Astrocyte (in vitro differentiated cells and primary cell): ENCODE data around the gene SHROOM2. TPM values are rescaled to one million over a fixed set of nuclear protein-coding genes. Genes with fewer than 3 reads are reported as not detected.
"Not testable (repeated sequence)": the region's sequence is repeated elsewhere in the genome, so short reads cannot be mapped to it uniquely, and the experiment has no call there.

Experiments used
- DNase-seq: peaks from one replicate; pipeline ENCODE4 v3.0.0-alpha.2; 2010; ENCODE audit warnings: low read depth
- FAIRE-seq: peaks from 2 replicates; lab custom pipeline; 2011; peaks lifted over from hg19 to GRCh38; lab: Jason Lieb, UNC
- H2AFZ ChIP-seq: 2 replicates; pipeline ENCODE4 v1.6.0; 2012; ENCODE audit warnings: low read depth, low read length, inconsistent platforms
- H3K27ac ChIP-seq: 2 replicates; pipeline ENCODE4 v1.5.1; 2011; ENCODE audit warnings: low read depth, low read length, inconsistent platforms
- H3K27me3 ChIP-seq: 2 replicates; pipeline ENCODE4 v1.6.0; 2011; ENCODE audit warnings: low read length, inconsistent platforms; ENCODE audit not compliant: insufficient read depth
- H3K36me3 ChIP-seq: 2 replicates; pipeline ENCODE4 v1.5.1; 2011; ENCODE audit warnings: low read length, inconsistent platforms; ENCODE audit not compliant: insufficient read depth
- H3K4me1 ChIP-seq: 2 replicates; pipeline ENCODE4 v1.5.1; 2011; ENCODE audit warnings: low read length, inconsistent platforms; ENCODE audit not compliant: insufficient read depth
- H3K4me2 ChIP-seq: 2 replicates; pipeline ENCODE4 v1.6.0; 2012; ENCODE audit warnings: low read length, inconsistent platforms
- H3K4me3 ChIP-seq: 2 replicates; pipeline ENCODE4 v1.5.1; 2011; ENCODE audit warnings: low read depth, mild to moderate bottlenecking, low read length, inconsistent platforms; ENCODE audit not compliant: insufficient read depth
- H3K79me2 ChIP-seq: 2 replicates; pipeline ENCODE4 v1.6.0; 2012; ENCODE audit warnings: mild to moderate bottlenecking, low read length, inconsistent platforms; ENCODE audit not compliant: insufficient read depth
- H3K9ac ChIP-seq: 2 replicates; pipeline ENCODE4 v1.6.0; 2012; ENCODE audit warnings: mild to moderate bottlenecking, low read length, inconsistent platforms
- H3K9me3 ChIP-seq: 2 replicates; pipeline ENCODE4 v1.5.1; 2012; ENCODE audit warnings: low read depth, mild to moderate bottlenecking, low read length, inconsistent platforms; ENCODE audit not compliant: insufficient read depth
- H4K20me1 ChIP-seq: 2 replicates; pipeline ENCODE4 v1.6.0; 2012; ENCODE audit warnings: low read length, inconsistent platforms; ENCODE audit not compliant: insufficient read depth
- H3K27ac Mint-ChIP-seq: one replicate; pipeline ENCODE4 v1.8.0; 2021; ENCODE audit warnings: mild to moderate bottlenecking, mixed read lengths; ENCODE audit not compliant: unreplicated experiment
- H3K27me3 Mint-ChIP-seq: one replicate; pipeline ENCODE4 v1.8.0; 2021; ENCODE audit warnings: low read depth, mixed read lengths; ENCODE audit not compliant: unreplicated experiment
- H3K36me3 Mint-ChIP-seq: one replicate; pipeline ENCODE4 v1.8.0; 2021; ENCODE audit warnings: low read depth, mixed read lengths; ENCODE audit not compliant: unreplicated experiment
- H3K4me1 Mint-ChIP-seq: one replicate; pipeline ENCODE4 v1.8.0; 2021; ENCODE audit warnings: low read depth, mixed read lengths; ENCODE audit not compliant: unreplicated experiment
- H3K4me3 Mint-ChIP-seq: one replicate; pipeline ENCODE4 v1.8.0; 2021; ENCODE audit warnings: mild to moderate bottlenecking, moderate library complexity, mixed read lengths; ENCODE audit not compliant: unreplicated experiment
- H3K9me3 Mint-ChIP-seq: one replicate; pipeline ENCODE4 v1.8.0; 2021; ENCODE audit warnings: mild to moderate bottlenecking, mixed read lengths; ENCODE audit not compliant: unreplicated experiment
- EZH2 ChIP-seq: IDR thresholded peaks from 2 replicates; pipeline ENCODE4 v1.6.1; 2012; ENCODE audit warnings: mild to moderate bottlenecking, low read length, inconsistent platforms; ENCODE audit not compliant: insufficient read depth
- total RNA-seq: library from RNA; stranded (reverse); gene quantifications from 2 replicates; pipeline ENCODE4 v1.2.1, GENCODE V29; 2021
- TF ChIP-seq, protein P1 (sequence below): IDR thresholded peaks from 2 replicates; pipeline ENCODE4 v1.5.1; 2011; ENCODE audit warnings: low read depth, mild to moderate bottlenecking, inconsistent platforms, low read length, moderate library complexity; ENCODE audit not compliant: insufficient read depth

SHROOM2 gene
- total RNA-seq, 1 donor from 2014 or later = 15.9 TPM

DNA sequence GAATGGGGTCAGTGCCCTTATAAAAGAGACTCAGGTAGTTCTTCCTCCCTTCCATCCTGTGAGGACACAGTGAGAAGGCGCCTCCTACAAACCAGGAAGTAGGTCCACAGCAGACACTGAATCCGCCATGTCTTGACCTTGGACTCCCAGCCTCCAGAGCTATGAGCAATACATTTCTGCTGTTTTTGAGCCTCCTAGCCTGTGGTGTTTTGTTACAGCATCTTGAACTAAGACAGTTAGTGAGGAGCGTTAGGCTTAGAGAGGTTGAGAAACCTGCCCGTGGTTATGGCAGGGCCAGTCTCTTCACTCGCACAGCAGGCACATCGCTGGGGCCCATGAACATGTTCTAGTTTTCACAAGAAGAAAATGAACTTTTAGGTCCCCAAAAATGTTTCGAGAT is 19.7 kb downstream of the SHROOM2 start:
- H3K27ac Mint-ChIP-seq = no peak overlapping the region
- H3K9me3 ChIP-seq = no peaks in the 10 kb centered on the region
- H3K4me3 Mint-ChIP-seq = no peak overlapping the region
- H3K27ac ChIP-seq = no peak overlapping the region
- no peaks in the 10 kb centered on the region for H3K79me2 ChIP-seq
- no peaks in the 10 kb centered on the region for H3K27me3 ChIP-seq
- H2AFZ ChIP-seq = no peak overlapping the region
- H3K4me3 ChIP-seq = no peak overlapping the region
- no peaks in the 10 kb centered on the region for H3K4me1 ChIP-seq
- no peak overlapping the region for H3K9ac ChIP-seq
- H3K9me3 Mint-ChIP-seq = no peaks in the 10 kb centered on the region
- no peaks in the 10 kb centered on the region for H3K27me3 Mint-ChIP-seq
- H3K36me3 ChIP-seq = no peaks in the 10 kb centered on the region
- no peak for DNase-seq
- H3K36me3 Mint-ChIP-seq = no peaks in the 10 kb centered on the region
- FAIRE-seq = no peak
- TF ChIP-seq EZH2 = no peak
- TF ChIP-seq, protein P1, sequence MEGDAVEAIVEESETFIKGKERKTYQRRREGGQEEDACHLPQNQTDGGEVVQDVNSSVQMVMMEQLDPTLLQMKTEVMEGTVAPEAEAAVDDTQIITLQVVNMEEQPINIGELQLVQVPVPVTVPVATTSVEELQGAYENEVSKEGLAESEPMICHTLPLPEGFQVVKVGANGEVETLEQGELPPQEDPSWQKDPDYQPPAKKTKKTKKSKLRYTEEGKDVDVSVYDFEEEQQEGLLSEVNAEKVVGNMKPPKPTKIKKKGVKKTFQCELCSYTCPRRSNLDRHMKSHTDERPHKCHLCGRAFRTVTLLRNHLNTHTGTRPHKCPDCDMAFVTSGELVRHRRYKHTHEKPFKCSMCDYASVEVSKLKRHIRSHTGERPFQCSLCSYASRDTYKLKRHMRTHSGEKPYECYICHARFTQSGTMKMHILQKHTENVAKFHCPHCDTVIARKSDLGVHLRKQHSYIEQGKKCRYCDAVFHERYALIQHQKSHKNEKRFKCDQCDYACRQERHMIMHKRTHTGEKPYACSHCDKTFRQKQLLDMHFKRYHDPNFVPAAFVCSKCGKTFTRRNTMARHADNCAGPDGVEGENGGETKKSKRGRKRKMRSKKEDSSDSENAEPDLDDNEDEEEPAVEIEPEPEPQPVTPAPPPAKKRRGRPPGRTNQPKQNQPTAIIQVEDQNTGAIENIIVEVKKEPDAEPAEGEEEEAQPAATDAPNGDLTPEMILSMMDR = no peak
- no peaks in the 10 kb centered on the region for H3K4me1 Mint-ChIP-seq
- no peaks in the 10 kb centered on the region for H4K20me1 ChIP-seq
- H3K4me2 ChIP-seq = no peak overlapping the region

DNA sequence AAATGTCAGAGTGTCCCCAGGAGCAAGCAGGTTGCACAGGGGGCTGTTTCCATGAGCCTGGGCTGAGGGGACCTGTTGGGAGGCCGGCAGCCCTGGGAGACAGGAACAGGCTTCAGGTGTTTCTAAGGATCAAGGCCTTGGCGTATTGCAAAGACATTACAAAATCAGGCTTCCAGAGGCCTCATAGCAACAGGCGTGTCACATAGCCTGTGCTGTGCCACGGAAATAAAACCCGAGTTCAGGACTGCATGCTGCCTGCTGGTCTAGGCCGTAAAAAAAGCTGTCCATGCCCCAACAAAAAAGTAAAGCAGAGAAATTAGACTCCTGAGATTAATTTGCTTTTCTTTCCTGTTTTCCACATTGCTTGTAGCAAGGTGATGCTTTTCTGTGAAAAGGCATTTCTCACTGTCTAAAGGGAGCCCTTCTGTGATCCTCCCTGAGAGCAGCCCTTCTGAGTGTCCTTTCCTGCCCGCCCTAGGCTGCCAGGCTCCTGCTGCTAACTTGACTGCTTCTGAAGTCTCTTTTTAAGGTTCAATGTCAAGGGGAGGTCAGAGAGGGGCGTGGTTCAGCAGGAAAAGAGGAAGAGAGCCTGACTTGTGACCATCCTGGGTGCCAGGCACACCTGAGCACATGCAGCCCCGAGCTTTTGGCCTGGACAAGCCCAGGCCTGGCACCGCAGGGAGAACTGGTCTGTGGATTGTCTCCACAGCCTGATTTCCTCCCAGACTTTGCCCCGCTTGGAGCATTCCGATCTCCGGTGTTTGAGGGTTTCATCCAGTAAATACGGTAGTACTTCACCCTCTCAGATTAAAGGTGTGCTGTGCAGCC is 21.3 kb downstream of the SHROOM2 start:
- no peaks in the 10 kb centered on the region for H3K36me3 Mint-ChIP-seq
- Histone ChIP-seq H3K4me3 (no peak overlapping the region), H3K9me3 (no peaks in the 10 kb centered on the region), H3K9ac (no peak overlapping the region), H4K20me1 (no peaks in the 10 kb centered on the region), H3K27ac (no peak overlapping the region), H3K4me1 (no peaks in the 10 kb centered on the region), H3K27me3 (no peaks in the 10 kb centered on the region), H2AFZ (no peak overlapping the region), H3K79me2 (no peaks in the 10 kb centered on the region), H3K36me3 (no peaks in the 10 kb centered on the region), H3K4me2 (no peak overlapping the region)
- TF ChIP-seq, protein P1 = no peak
- TF ChIP-seq EZH2 = no peak
- H3K4me1 Mint-ChIP-seq = no peaks in the 10 kb centered on the region
- no peak overlapping the region for H3K27ac Mint-ChIP-seq
- peaks cover 2% of the 10 kb centered on the region for H3K27me3 Mint-ChIP-seq
- DNase-seq (no peak), FAIRE-seq (no peak)
- H3K4me3 Mint-ChIP-seq = no peak overlapping the region
- H3K9me3 Mint-ChIP-seq = no peaks in the 10 kb centered on the region

DNA sequence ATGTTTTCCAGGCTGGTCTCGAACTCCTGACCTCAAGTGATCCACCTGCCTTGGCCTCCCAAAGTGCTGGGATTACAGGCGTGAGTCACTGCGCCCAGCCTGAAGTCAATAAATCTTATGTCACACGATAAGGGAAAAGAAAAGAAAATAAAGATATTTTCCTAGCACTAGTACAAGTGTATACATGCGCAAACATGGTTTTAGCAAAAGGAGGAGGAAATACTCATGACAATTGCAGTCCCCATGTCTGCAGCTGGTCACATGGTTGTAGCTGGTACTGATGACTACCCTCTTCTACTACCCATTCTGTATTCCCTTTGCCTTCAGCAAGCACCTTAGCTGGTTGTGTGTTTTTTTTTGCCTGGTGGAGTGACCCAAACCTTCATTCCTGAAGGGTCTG is 23.6 kb downstream of the SHROOM2 start:
- H3K4me1 Mint-ChIP-seq, H3K27ac Mint-ChIP-seq, H3K36me3 ChIP-seq, H4K20me1 ChIP-seq, H3K4me2 ChIP-seq, H2AFZ ChIP-seq, H3K27ac ChIP-seq, DNase-seq, H3K4me3 Mint-ChIP-seq, H3K9me3 ChIP-seq, H3K27me3 Mint-ChIP-seq, H3K4me3 ChIP-seq, H3K36me3 Mint-ChIP-seq, H3K9me3 Mint-ChIP-seq, FAIRE-seq, H3K79me2 ChIP-seq, H3K9ac ChIP-seq, H3K27me3 ChIP-seq, H3K4me1 ChIP-seq: not testable (repeated sequence)

DNA sequence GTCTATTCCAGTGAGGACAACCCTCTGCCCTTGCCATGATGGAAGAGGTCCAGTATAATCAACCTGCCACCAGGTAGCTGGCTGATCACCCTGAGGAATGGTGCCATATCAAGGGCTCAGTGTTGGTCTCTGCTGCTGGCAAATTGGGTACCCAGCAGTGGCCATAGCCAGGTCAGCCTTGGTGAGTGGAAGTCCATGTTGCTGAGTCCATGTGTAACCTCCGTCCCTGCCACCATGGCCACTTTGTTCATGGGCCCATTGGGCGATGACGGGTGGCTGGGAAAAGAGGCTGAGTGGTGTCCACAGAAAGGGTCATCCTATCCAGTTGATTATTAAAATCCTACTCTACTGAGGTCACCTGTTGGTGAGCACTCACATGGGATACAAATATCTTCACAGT is 24.9 kb downstream of the SHROOM2 start:
- not testable (repeated sequence) for H3K9me3 Mint-ChIP-seq, H3K27ac ChIP-seq, H3K9ac ChIP-seq, FAIRE-seq, H3K4me2 ChIP-seq, H3K36me3 Mint-ChIP-seq, H3K27me3 Mint-ChIP-seq, H3K9me3 ChIP-seq, H3K27ac Mint-ChIP-seq, H3K36me3 ChIP-seq, H2AFZ ChIP-seq, H3K4me1 Mint-ChIP-seq, H3K4me3 ChIP-seq, DNase-seq, H3K27me3 ChIP-seq, H3K4me3 Mint-ChIP-seq, H3K79me2 ChIP-seq, H4K20me1 ChIP-seq, H3K4me1 ChIP-seq
